GM18868 (cell line): ENCODE results near the gene MSLN.

Experiments
- ATAC-seq: cut with Tn5 transposase; IDR thresholded peaks from one replicate; pipeline ENCODE4 v1.9.1; 2021; ENCODE audit warnings: mild to moderate bottlenecking, moderate library complexity; ENCODE audit not compliant: unreplicated experiment

The MSLN gene

GRCh38 chr16:788399-789126 lies 28.0 kb downstream of the MSLN start, which contains the start of gene CHTF18:
Gene CHTF18 (plus strand): TSS chr16:788620. CDS start chr16:788685, 65 bp downstream.
- ATAC-seq: peak; percentile 76

GRCh38 chr16:789191-789850 lies 28.8 kb downstream of the MSLN start:
- ATAC-seq: no peak

- ATAC-seq: no peak
These were observed 29.6 kb downstream of the MSLN start for GRCh38 chr16:790086-790485.

- no peak for ATAC-seq
These were observed 30.6 kb downstream of the MSLN start for GRCh38 chr16:791131-791530.

GRCh38 chr16:792221-792995 lies 31.9 kb downstream of the MSLN start:
- ATAC-seq: no peak

GRCh38 chr16:793414-793813 lies 32.9 kb downstream of the MSLN start:
- no peak for ATAC-seq

- no peak for ATAC-seq
These were observed 33.7 kb downstream of the MSLN start for GRCh38 chr16:794091-794822.

GRCh38 chr16:794853-795466 lies 34.4 kb downstream of the MSLN start:
- ATAC-seq: no peak

GRCh38 chr16:795580-796229 lies 35.2 kb downstream of the MSLN start:
- ATAC-seq: no peak

- no peak for ATAC-seq
These were observed 36.0 kb downstream of the MSLN start for GRCh38 chr16:796296-797119.

- ATAC-seq: no peak
These were observed 36.5 kb downstream of the MSLN start for GRCh38 chr16:797120-797420.

- ATAC-seq: no peak
These were observed 37.2 kb downstream of the MSLN start for GRCh38 chr16:797686-798085.

- no peak for ATAC-seq
These were observed 38.1 kb downstream of the MSLN start for GRCh38 chr16:798666-799065.

- no peak for ATAC-seq
These were observed 38.8 kb downstream of the MSLN start for GRCh38 chr16:799111-799947.

- no peak for ATAC-seq
These were observed 39.7 kb downstream of the MSLN start, which contains the start of gene GNG13 for GRCh38 chr16:799948-800833. Gene GNG13 (minus strand): TSS chr16:800734. CDS start chr16:799077, 1,657 bp downstream.

- no peak for ATAC-seq
These were observed 40.4 kb downstream of the MSLN start for GRCh38 chr16:800834-801511.
